MM.1S (cell line): ENCODE measurements around the gene DAB1.

Source experiments
- EZH2 ChIP-seq: fragments of 300-600 bp; sonication (generic); optimal IDR thresholded peaks from 2 replicates; pipeline ENCODE3; 2017; ENCODE audit warnings: low read depth, mild to moderate bottlenecking, antibody characterized with exemption, low read length, mixed read lengths
- EZH2phosphoT487 ChIP-seq: fragments of 300-600 bp; sonication (generic); IDR thresholded peaks from 2 replicates; pipeline ENCODE4 v1.6.1; 2018; ENCODE audit warnings: antibody characterized with exemption, low read length
- TF ChIP-seq, protein P1 (sequence below): fragments of 300-600 bp; sonication (generic); IDR thresholded peaks from 2 replicates; pipeline ENCODE4 v1.5.1; 2016; ENCODE audit warnings: antibody characterized with exemption, low read length, mixed read lengths

GRCh38 chr1:57440096-57440495 lies 16.2 kb upstream of the DAB1 start:
- TF ChIP-seq, protein P1, sequence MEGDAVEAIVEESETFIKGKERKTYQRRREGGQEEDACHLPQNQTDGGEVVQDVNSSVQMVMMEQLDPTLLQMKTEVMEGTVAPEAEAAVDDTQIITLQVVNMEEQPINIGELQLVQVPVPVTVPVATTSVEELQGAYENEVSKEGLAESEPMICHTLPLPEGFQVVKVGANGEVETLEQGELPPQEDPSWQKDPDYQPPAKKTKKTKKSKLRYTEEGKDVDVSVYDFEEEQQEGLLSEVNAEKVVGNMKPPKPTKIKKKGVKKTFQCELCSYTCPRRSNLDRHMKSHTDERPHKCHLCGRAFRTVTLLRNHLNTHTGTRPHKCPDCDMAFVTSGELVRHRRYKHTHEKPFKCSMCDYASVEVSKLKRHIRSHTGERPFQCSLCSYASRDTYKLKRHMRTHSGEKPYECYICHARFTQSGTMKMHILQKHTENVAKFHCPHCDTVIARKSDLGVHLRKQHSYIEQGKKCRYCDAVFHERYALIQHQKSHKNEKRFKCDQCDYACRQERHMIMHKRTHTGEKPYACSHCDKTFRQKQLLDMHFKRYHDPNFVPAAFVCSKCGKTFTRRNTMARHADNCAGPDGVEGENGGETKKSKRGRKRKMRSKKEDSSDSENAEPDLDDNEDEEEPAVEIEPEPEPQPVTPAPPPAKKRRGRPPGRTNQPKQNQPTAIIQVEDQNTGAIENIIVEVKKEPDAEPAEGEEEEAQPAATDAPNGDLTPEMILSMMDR: no peak
- TF ChIP-seq EZH2phosphoT487 (no peak), EZH2 (no peak)
